Esophagus (tissue), 2 donors: Measurements from ENCODE around the gene CUL1. TPM values are rescaled to one million over a fixed set of nuclear protein-coding genes. Genes with fewer than 3 reads are reported as not detected.

Source experiments
- H3K27ac ChIP-seq, 2 donors: one replicate each; pipeline ENCODE4 v1.5.1; 2013; ENCODE audit warnings: low read depth in 2 of 2, mild to moderate bottlenecking in 2 of 2, inconsistent platforms in 1 of 2, low read length in 1 of 2, moderate library complexity in 1 of 2
- H3K27me3 ChIP-seq, 2 donors: one replicate each; pipeline ENCODE4 v1.6.1; 2013; ENCODE audit warnings: low read length in 2 of 2, control low read depth in 1 of 2, mild to moderate bottlenecking in 1 of 2; ENCODE audit not compliant: insufficient read depth in 2 of 2, control insufficient read depth in 1 of 2
- H3K36me3 ChIP-seq, 2 donors: one replicate each; pipeline ENCODE4 v1.6.1; 2013; ENCODE audit warnings: low read length in 1 of 2; ENCODE audit not compliant: control insufficient read depth in 2 of 2, insufficient read depth in 2 of 2
- H3K4me1 ChIP-seq, 2 donors: one replicate each; pipeline ENCODE4 v1.6.1; 2013; ENCODE audit warnings: low read length in 1 of 2; ENCODE audit not compliant: control insufficient read depth in 2 of 2, insufficient read depth in 2 of 2
- H3K4me3 ChIP-seq, 2 donors: one replicate each; pipeline ENCODE4 v1.5.1; 2013; ENCODE audit warnings: low read length in 2 of 2, mild to moderate bottlenecking in 2 of 2, low read depth in 1 of 2, moderate library complexity in 1 of 2
- H3K9me3 ChIP-seq, 2 donors: one replicate each; pipeline ENCODE4 v1.6.1; 2013; ENCODE audit warnings: mild to moderate bottlenecking in 2 of 2, low read depth in 1 of 2, low read length in 1 of 2, moderate library complexity in 1 of 2; ENCODE audit not compliant: control insufficient read depth in 2 of 2, insufficient read depth in 1 of 2
- WGBS, 2 donors: extraction: QIAGEN DNeasy Blood & Tissue Kit; methylation state at CpG; one replicate each; pipeline ENCODE4 v1.1.7; 2013; 5-methylcytosine and 5-hydroxymethylcytosine counted together
- polyA plus RNA-seq, 2 donors: library from polyadenylated mRNA; stranded (reverse); fragments of 200-250 nt; gene quantifications; one replicate each; pipeline ENCODE4 v1.2.3, GENCODE V29; 2013
- donor health status: healthy with polysubstance abuse.
- donor health status: Bipolar disorder and iron deficiency.

CUL1 gene
- polyA plus RNA-seq, result 10 to 100 TPM; 13.8 to 27.0 TPM

GRCh38 chr7:148698397-148699023 lies at the start of gene CUL1:
TSS of gene CUL1 (plus strand) at chr7:148698903. CDS start at chr7:148730123, 31,220 bp downstream.
- Histone ChIP-seq H3K27me3 (no peaks in the 10 kb centered on the region), H3K4me3 (peak within 1 kb of the TSS; percentile 70 to 96)
- 0 to 1% methylated on average over 50 to 84 of the region's 84 CpGs for WGBS, 2 donors

GRCh38 chr7:148650232-148650858 lies 48.4 kb upstream of the CUL1 start:
- WGBS, 2 donors, result 75 to 76% methylated on average over 4 of the region's 4 CpGs
- Histone ChIP-seq H3K36me3 (no peaks in the 10 kb centered on the region), H3K27me3 (no peaks in the 10 kb centered on the region), H3K27ac (no peak overlapping the region), H3K4me3 (no peak overlapping the region), H3K4me1 (no peaks in the 10 kb centered on the region), H3K9me3 (no peaks in the 10 kb centered on the region)

More at GRCh38 chr7:148698397-148699023, at the start of gene CUL1:
- H3K27ac ChIP-seq, result peak within 1 kb of the TSS; percentile 96 to 99
- peaks cover 3 to 4% of the 10 kb centered on the region in 2 donors for H3K4me1 ChIP-seq
- H3K9me3 ChIP-seq, result no peaks in the 10 kb centered on the region
- no peaks in the 10 kb centered on the region for H3K36me3 ChIP-seq

DNA sequence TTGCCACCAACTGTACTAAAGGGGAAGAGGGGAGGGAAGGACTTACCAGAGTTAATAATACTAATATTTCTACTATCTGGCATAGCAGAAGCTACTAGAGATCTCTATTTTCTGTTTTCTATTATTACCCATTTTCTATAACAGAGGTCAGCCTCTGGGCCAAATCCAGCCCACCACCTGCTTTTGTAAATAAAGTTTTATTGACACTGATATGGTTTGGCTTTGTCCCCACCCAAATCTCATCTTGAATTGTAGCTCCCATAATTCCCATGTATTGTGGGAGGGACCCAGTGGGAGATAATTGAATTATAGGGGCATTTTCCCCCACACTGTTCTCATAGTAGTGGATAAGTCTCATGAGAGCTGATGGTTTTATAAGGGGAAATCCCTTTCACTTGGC lies 45.9 kb upstream of the CUL1 start:
- H3K36me3 ChIP-seq, result no peaks in the 10 kb centered on the region
- H3K4me3 ChIP-seq, result no peak overlapping the region
- H3K27me3 ChIP-seq, result no peaks in the 10 kb centered on the region
- H3K9me3 ChIP-seq, result no peaks in the 10 kb centered on the region
- no peak overlapping the region for H3K27ac ChIP-seq
- H3K4me1 ChIP-seq, result no peaks in the 10 kb centered on the region

GRCh38 chr7:148657929-148658328 lies 40.8 kb upstream of the CUL1 start:
- no peaks in the 10 kb centered on the region for H3K36me3 ChIP-seq
- no peak overlapping the region for H3K4me3 ChIP-seq
- 81 to 88% methylated on average over 4 of the region's 4 CpGs for WGBS, 2 donors
- no peaks in the 10 kb centered on the region for H3K27me3 ChIP-seq
- H3K9me3 ChIP-seq, result no peaks in the 10 kb centered on the region
- H3K4me1 ChIP-seq, result no peaks in the 10 kb centered on the region
- no peak overlapping the region for H3K27ac ChIP-seq

DNA sequence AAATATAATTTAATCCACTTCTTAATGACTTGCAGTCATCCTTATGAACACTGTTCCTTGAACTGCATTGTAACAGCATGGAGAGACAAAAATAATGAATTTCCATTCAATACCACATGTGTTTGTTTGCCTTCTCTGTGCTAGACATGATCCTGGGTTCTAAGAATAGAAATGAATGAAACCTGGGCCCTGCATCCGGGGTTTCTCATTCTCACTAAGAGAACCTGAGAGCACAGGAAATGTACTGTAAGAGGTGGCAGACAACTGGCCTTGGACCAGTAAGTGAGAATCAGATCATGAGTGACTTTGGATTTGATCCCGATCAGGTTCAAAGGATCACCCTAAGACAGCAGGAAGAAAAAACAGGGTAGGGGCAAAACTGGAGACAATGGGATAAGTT lies 37.2 kb upstream of the CUL1 start:
- no peaks in the 10 kb centered on the region for H3K27me3 ChIP-seq
- no peaks in the 10 kb centered on the region for H3K4me1 ChIP-seq
- H3K9me3 ChIP-seq, result no peaks in the 10 kb centered on the region
- WGBS, 2 donors, result 83 to 86% methylated on average over 2 of the region's 2 CpGs
- H3K36me3 ChIP-seq, result no peaks in the 10 kb centered on the region
- no peak overlapping the region for H3K4me3 ChIP-seq
- no peak overlapping the region for H3K27ac ChIP-seq

DNA sequence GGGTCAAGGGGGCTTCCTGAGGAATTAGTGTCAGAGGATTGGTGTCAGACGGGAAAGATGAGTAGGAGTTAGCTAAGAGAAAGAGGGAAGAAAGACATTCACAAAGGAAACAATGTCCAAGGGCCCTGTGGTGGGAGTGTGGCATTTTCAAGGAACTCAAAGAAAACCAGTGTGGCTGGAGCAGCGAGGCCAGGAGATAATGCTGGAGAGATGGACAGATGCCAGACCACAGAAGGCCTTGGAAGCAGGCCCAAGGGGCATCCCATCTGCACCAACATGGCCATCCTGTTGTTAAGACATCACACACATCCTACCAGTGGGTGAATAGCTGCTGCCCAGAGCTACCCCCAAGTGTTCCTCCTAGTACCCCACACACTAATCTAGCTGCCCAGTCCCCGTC lies 36.1 kb upstream of the CUL1 start:
- Histone ChIP-seq H3K27ac (no peak overlapping the region), H3K9me3 (no peaks in the 10 kb centered on the region), H3K27me3 (no peaks in the 10 kb centered on the region), H3K4me1 (no peaks in the 10 kb centered on the region), H3K4me3 (no peak overlapping the region), H3K36me3 (no peaks in the 10 kb centered on the region)
- 71 to 73% methylated on average over 3 of the region's 3 CpGs for WGBS, 2 donors

DNA sequence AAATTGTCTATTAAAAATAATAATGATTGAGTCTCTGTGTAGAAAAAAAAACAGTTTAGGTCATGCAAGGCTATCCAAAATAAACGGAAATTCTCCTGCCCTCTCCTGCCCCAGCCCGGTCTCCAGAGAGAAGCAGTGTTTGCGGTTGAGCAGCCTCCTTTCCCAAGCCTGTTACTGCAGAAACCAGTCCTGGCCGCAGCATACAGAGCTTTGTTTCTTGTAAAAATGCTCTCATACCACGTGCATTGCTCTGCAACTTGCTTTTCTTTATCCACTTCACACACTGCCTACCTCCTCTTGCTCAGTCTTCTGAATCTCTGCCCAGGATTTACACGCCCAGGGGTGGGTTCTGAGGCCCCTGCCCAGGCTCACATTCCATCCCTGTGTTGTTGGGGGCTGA lies 34.4 kb upstream of the CUL1 start:
- Histone ChIP-seq H3K9me3 (no peaks in the 10 kb centered on the region), H3K36me3 (no peaks in the 10 kb centered on the region), H3K4me1 (no peaks in the 10 kb centered on the region), H3K27me3 (no peaks in the 10 kb centered on the region), H3K4me3 (no peak overlapping the region), H3K27ac (no peak overlapping the region)
- 29 to 46% methylated on average over 6 of the region's 6 CpGs for WGBS, 2 donors

GRCh38 chr7:148665221-148665620 lies 33.5 kb upstream of the CUL1 start:
- Histone ChIP-seq H3K27me3 (no peaks in the 10 kb centered on the region), H3K9me3 (no peaks in the 10 kb centered on the region), H3K4me1 (no peaks in the 10 kb centered on the region), H3K36me3 (no peaks in the 10 kb centered on the region), H3K4me3 (no peak overlapping the region), H3K27ac (no peak overlapping the region)
- WGBS, 2 donors, result 70 to 71% methylated on average over 4 of the region's 4 CpGs

GRCh38 chr7:148669927-148670326 lies 28.8 kb upstream of the CUL1 start:
- Histone ChIP-seq H3K36me3 (no peaks in the 10 kb centered on the region), H3K27me3 (no peaks in the 10 kb centered on the region), H3K27ac (no peak overlapping the region), H3K4me1 (no peaks in the 10 kb centered on the region), H3K9me3 (peaks cover 2 to 5% of the 10 kb centered on the region in 2 donors), H3K4me3 (no peak overlapping the region)
- 81 to 88% methylated on average over 3 of the region's 3 CpGs for WGBS, 2 donors

GRCh38 chr7:148670374-148670773 lies 28.3 kb upstream of the CUL1 start:
- H3K36me3 ChIP-seq, result no peaks in the 10 kb centered on the region
- peaks cover 2 to 6% of the 10 kb centered on the region in 2 donors for H3K9me3 ChIP-seq
- WGBS, 2 donors, result 83 to 86% methylated on average over 4 of the region's 4 CpGs
- H3K27me3 ChIP-seq, result no peaks in the 10 kb centered on the region
- no peaks in the 10 kb centered on the region for H3K4me1 ChIP-seq
- H3K27ac ChIP-seq, result no peak overlapping the region
- no peak overlapping the region for H3K4me3 ChIP-seq
